Measurements from ENCODE around the gene COL1A1.

The COL1A1 gene

DNA sequence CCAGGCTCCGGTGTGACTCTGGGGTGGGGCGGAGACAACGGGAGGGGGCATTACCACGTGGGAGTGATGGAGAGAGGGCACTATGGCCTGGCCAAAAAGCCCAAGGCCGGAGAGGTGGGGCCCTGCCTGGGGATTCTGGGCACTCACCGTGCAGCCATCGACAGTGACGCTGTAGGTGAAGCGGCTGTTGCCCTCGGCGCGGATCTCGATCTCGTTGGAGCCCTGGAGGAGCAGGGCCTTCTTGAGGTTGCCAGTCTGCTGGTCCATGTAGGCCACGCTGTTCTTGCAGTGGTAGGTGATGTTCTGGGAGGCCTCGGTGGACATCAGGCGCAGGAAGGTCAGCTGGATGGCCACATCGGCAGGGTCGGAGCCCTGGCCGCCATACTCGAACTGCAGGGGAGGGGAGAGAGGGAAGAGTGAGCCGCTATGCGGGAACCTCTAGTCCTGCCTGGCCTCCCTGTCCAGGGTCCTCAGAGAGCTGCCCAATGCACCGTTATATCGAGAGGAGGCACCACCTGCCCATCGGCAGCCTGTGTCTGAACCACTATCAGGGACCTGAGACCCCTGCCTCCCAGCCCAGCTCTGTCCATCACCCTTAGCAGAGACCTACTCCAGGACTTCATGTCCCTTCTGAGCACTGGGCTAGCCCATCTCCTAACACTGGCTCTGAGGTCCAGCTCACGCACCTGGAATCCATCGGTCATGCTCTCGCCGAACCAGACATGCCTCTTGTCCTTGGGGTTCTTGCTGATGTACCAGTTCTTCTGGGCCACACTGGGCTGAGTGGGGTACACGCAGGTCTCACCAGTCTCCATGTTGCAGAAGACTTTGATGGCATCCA lies 15.6 kb downstream of the COL1A1 start:
- no peak for DNase-seq

DNA sequence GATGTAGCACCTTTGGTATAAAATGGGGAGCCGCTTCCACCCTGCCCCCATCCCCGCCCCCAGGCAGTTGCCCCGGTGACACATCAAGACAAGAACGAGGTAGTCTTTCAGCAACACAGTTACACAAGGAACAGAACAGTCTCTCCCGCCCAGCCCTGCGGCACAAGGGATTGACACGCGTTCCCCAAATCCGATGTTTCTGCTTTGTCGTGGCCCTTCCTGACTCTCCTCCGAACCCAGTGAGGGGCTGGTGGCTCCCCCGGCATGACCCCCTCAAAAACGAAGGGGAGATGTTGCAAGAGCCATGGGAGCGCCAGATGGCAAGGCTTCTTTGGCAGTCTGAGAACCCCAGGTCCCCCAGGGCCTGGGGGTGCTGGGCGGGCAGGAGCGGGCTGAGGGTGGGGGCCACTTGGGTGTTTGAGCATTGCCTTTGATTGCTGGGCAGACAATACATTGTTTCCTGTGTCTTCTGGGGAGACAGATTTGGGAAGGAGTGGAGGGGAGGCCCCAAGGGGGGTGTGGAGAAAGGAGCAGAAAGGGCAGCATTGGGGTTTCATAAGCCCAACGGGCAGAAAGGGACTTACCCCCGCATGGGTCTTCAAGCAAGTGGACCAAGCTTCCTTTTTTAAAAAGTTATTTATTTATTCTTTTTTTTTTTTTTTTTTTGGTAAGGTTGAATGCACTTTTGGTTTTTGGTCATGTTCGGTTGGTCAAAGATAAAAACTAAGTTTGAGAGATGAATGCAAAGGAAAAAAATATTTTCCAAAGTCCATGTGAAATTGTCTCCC lies 16.6 kb downstream of the COL1A1 start:
- DNase-seq: peak; percentile 50

- DNase-seq: no peak
Observed at GRCh38 chr17:50184064-50184463, 17.4 kb downstream of the COL1A1 start.

DNA sequence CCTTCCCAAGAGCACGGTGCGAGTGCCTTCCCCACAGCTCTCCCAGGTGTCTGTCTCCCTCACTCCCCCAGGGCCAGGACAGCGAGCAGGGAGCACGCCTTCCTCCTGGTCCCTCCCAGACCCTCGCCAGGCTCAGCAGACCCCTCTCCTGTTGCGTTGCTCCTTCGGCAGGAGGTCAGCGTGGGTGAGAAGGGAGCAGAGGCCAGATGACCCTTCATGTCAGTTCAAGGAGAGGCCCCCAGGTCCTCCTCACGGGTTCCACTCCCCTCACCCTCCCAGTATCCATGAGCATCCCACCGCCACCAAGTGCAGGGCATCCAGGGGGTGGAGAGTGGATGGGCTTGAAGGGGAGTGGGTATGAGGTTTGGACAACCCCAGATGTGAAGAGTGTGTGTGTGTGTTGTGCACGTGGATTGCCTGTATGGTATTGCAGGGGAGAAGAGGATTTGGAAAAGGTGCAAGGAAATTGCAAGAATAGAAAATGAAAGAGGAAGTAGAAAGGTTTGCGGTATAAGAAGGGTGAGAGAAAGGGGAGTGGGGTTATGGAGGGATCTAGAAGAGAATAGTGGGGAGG lies 17.9 kb downstream of the COL1A1 start:
- peak; percentile 39 for DNase-seq

DNA sequence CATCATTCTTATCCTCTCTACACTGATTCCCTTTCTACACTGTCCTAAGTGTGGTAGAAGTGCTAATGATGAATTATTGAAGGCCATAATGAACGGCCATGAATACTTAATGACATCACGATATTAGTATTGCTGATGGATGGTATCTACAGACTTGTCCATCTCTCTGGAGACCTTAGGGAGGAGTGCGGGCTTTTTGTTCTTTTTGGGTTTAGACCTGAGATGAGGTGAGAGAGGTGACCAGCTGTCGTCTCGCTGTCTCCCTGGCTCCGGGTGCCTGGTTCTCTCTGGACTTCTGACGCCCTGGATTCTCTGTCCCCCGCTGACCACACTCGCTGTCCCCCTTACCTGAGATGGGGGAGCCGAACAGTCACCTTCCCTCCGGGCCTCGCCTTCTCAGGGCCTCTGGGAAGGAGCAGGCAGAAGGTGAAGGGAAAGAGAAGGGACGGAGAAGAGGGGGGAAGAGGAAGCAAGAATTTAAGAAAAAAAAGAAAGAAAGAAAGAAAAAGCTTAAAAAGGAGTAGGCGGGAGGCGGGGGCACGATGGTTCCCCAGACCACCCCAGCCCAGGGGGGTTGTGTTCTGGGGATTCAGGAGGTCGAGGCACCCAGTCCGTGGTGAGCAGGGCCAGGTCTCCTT lies 18.5 kb downstream of the COL1A1 start:
- DNase-seq: no peak

GRCh38 chr17:50181591-50182560 lies 19.6 kb downstream of the COL1A1 start:
- DNase-seq: no peak

- DNase-seq: no peak
Observed at GRCh38 chr17:50181144-50181543, 20.3 kb downstream of the COL1A1 start.

DNA sequence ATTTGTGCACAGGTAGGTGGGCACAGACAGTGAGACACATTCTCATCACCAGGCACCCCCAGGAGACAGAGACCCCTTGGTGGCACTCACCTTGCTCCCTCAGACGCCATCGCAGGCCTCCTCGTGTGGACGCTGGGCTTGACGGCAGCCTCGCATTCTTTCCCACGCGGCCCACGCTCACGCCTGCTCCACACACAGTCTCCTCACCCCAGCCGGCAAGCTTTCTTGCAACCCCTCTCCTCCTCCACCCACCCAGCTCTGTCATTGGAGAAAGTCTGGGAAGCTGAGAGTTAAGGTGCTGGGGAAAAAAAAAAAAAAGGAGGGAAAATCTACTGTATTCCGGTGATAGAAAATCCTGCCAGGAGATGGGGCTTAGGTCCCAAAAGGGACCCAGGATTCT lies 20.8 kb downstream of the COL1A1 start:
- DNase-seq: no peak

- no peak for DNase-seq
Observed at GRCh38 chr17:50180111-50180510, 21.3 kb downstream of the COL1A1 start.

DNA sequence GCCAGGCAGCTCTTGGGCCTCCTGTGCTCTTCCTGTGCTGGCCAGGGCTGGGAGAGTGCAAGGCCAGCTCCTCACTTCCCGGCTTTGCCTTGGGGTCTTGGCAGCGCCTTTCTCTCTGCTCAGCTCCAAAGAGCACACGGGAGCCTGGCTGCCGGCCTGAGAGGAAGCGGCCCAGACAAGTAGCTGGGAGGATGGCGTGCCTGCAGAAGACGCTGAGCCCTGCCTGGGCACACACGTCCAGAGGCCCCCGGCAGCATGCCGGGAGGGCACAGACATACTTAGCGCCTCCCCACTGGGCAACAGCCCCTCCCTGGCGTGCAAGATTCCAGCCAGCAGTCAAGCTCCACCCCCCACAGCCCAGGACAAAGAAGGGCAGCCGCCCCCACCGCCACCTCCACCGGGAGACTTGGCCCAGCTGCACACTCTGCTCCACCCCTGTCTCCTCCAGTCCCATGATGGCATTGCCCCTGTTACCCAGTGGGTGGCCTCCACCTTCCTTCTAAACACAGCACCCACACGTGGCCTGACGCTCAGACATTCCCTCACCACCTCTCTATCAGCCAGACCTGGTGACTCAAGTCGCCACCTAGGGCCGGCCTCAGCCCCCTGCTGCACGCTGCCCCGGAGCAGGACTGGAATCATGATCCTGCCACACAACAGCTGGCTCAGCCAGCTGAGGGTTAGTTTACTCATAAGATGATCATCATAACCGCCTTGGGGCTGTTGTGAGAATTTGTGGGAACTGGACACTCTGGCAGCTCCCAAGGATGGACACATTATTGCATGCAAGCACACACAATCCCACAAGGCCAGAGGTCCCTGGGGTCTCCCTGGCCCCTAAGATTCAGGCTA lies 23.2 kb downstream of the COL1A1 start:
- DNase-seq: peak; percentile 59

DNA sequence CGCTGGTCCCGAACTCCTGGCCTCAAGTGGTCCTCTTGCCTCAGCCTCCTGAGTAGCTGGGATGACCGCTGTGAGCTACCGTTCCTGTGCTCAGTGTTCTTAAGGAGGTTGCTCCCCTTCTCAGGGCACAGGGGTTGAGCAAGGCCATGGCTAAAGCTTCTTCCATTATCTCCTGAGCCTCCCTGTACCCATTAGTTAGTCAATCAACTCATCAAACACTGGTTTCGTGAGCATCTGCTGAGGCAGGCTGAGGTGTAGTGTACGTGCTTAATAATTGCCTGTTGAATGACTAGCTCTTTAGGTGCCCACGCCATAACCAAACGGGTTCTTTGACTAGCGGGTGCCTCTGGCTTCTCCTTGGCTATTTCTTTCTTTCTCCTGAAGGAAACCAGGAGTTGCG lies 24.0 kb downstream of the COL1A1 start:
- no peak for DNase-seq

DNA sequence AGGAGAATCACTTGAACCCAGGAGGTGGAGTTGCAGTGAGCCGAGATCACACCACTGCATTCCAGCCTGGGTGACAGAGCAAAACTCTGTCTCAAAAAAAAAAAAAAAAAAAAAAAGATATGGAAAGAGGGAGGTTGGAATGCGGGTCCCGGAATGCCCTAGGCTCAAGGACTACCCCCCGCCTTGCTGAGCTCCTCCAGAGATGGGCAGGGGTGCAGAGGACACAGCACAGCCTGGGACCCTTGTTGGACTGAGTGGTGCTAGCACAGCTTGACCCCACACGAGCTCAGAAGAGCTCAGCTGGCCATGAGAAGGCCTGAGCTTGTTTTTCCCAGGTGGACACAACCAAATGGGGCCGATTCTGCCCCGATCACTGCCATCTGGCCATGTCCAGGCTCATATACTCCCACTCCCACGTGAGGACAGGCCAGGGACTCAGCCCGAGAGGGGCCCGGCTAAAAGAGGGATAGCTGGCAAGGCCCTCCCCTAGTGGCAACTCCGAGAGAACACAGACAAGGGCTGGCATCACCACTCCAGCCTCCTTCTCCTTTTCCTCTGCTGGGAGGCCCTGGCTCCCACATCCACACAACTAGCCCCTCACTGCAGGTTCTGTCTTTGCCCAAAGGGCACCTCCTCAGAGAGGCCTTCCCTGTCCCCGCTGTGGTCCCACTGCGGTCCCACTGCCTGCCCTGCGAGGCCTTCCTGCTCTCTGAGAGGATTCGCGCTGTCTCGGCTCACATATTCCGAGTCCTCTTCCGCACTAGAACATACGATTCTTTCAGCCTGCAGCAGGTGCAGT lies 24.7 kb downstream of the COL1A1 start:
- no peak for DNase-seq

DNA sequence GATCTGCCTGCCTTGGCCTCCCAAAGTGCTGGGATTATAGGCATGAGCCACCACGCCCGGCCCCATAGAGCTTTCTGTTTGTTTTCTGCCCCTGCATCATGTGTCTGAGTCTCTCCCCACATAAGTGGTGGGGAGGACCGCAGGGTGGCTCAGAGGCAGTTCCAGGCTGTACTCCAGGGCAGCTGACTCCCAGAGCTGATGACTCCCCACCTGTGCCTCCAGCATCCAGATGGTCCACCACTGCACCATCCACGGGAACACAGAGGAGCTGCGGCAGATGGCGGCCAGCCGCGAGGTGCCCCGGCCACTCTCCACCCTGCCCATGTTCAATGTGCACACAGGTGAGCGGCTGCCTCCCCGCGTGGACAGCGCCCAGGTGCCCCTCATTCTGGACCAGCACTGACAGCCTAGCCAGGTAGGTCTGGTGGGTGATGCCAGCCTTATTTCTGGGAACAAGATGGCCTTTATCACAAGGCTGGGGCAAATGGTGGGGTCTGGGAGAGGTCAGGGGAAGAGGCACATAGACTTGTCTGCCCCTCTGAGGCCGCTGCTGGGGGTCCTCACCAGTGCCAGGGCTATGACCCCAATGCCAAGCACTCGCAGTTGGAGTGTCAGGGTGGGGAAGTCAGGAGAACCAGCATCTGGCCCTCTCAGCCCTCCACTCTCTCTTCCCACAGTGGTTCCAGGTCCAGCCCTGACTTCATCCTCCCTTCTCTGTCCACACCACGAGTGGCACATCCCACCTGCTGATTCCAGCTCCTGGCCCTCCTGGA lies 26.2 kb downstream of the COL1A1 start:
- no peak for DNase-seq

GRCh38 chr17:50174444-50174843 lies 27.0 kb downstream of the COL1A1 start:
- no peak for DNase-seq

DNA sequence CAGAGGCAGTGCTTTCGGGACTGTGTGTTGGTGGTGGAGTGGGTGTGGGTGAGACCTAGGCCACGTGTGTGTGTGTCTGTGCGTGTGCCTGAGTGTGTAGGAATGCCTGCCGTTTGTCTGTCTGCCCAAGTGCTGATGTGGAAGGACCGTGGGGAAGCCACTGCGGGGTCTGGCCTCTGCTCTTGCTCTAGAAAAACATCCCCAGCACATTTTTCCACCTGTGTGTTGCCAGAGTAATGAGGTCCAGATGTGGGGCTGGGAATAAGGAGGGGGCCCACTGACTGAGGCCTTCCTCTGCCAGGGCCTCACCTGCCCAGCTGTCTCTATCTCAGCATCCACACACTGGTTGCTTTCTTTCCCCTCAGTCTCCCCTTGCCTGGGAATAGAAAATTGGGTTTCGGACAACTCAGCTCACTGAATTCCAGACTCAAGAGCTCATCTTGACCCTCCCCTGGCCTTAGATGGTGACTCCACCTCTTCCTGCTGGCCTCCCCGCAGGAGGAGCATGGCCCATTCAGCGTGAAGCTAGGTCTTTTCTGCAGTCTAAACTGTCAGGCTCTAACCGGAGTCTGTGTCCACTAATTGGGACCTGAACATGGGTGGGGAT lies 28.0 kb downstream of the COL1A1 start:
- no peak for DNase-seq

- no peak for DNase-seq
Observed at GRCh38 chr17:50172936-50173334, 28.5 kb downstream of the COL1A1 start.

DNA sequence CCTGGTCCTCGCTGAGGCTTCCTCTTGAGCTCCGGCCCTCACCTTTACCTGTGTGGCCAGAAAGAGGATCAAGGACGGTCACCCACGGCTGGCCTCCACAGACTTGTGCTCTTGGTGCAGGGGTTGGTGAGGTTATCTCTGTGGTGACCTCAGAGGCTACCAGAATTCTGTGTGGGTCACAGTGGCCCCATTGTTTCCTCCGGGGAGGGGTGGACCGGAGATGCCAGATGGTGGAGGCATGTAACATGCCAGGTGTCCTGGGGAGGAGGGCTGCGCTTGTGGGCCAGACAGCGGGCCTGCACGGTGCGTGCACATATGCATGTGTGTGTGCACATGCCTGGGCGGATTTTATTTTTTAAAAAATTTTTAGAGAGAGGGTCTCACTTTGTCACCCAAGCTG lies 29.3 kb downstream of the COL1A1 start:
- DNase-seq: no peak

DNA sequence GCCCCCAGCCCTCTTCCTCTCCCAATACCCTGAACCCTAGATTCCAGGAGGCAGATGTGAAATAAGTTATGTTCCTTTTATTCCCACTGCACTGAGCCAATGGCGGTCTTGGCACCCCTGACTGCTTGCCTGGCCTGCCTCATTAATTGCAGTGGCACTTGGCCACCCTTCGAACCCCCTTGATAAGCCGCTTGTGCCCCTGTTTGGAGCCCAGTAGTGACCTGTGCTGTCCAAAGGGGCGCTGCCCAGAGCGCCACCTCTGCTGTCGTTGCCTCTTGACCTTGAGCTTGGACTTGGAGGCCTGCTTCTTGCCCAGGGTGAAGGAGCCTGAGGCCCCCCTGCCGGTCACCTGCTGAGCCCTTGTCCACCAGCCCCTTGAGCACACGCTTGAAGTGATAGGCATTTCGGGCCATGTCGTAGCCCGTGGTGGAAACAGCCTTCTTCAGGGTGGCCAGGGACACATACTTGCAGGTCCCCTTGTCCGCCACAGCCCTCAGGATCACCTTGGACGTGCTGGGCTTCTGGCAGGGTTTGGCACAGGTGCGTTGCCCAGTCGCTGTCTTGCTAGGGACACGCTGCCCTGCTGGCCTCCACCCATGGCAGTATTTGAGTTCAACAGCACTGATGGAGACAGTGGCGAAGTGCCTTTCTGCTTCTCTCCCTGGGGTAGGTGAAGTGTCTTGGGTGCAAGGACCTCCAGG lies 29.9 kb downstream of the COL1A1 start:
- DNase-seq: no peak

Data from suppressor macrophage treated with lipopolysaccharide for 4 hours (primary cell).